Suppressor macrophage treated with lipopolysaccharide for 4 hours (primary cell): ENCODE data around the gene KLF5.

Experiments
- DNase-seq: peaks from one replicate; pipeline ENCODE4 v3.0.0-alpha.2; 2020

The KLF5 gene

GRCh38 chr13:73060251-73061160, 1.7 kb downstream of the KLF5 start:
- DNase-seq = peak; percentile 32

- peak; percentile 10 for DNase-seq
Observed at GRCh38 chr13:73061473-73061872, 2.7 kb downstream of the KLF5 start.

- no peak for DNase-seq
Observed at GRCh38 chr13:73061876-73062275, 3.1 kb downstream of the KLF5 start.

GRCh38 chr13:73062468-73062867, 3.7 kb downstream of the KLF5 start:
- DNase-seq = no peak

GRCh38 chr13:73063166-73063565, 4.4 kb downstream of the KLF5 start:
- no peak for DNase-seq

GRCh38 chr13:73065036-73065435, 6.2 kb downstream of the KLF5 start:
- DNase-seq = no peak

- DNase-seq = no peak
Observed at GRCh38 chr13:73065665-73066340, 7.0 kb downstream of the KLF5 start.

GRCh38 chr13:73069206-73069805, 10.5 kb downstream of the KLF5 start:
- no peak for DNase-seq

- DNase-seq = no peak
Observed at GRCh38 chr13:73070451-73071098, 11.8 kb downstream of the KLF5 start.

- no peak for DNase-seq
Observed at GRCh38 chr13:73072239-73072900, 13.6 kb downstream of the KLF5 start.

GRCh38 chr13:73073050-73073449, 14.2 kb downstream of the KLF5 start:
- no peak for DNase-seq

GRCh38 chr13:73074014-73074413, 15.2 kb downstream of the KLF5 start:
- peak; percentile 23 for DNase-seq

- DNase-seq = no peak
Observed at GRCh38 chr13:73074926-73075325, 16.1 kb downstream of the KLF5 start.

- DNase-seq = no peak
Observed at GRCh38 chr13:73075546-73075945, 16.7 kb downstream of the KLF5 start.

GRCh38 chr13:73075954-73076353, 17.1 kb downstream of the KLF5 start:
- no peak for DNase-seq

- DNase-seq = no peak
Observed at GRCh38 chr13:73077865-73078264, 19.1 kb downstream of the KLF5 start.

- DNase-seq = no peak
Observed at GRCh38 chr13:73079359-73079758, 20.6 kb downstream of the KLF5 start.

- DNase-seq = no peak
Observed at GRCh38 chr13:73081256-73081915, 22.6 kb downstream of the KLF5 start.

GRCh38 chr13:73082471-73082870, 23.7 kb downstream of the KLF5 start:
- no peak for DNase-seq

- DNase-seq = no peak
Observed at GRCh38 chr13:73082895-73083294, 24.1 kb downstream of the KLF5 start.

GRCh38 chr13:73088332-73088935, 29.6 kb downstream of the KLF5 start:
- no peak for DNase-seq

- DNase-seq = no peak
Observed at GRCh38 chr13:73089213-73089612, 30.4 kb downstream of the KLF5 start.
